HepG2 (cell line): ENCODE measurements around the gene CCDC142. TPM values are rescaled to one million over a fixed set of nuclear protein-coding genes. Genes with fewer than 3 reads are reported as not detected.

Experiments
- ATAD3A ChIP-seq: sonication (generic); formaldehyde crosslinking; IDR thresholded peaks from 2 replicates; pipeline ENCODE4 v1.4.0; 2020; ENCODE audit warnings: missing genetic modification reagents
- HNF4G ChIP-seq, 2 experiments: sonication (generic) in 1 of 2; formaldehyde crosslinking in 1 of 2; IDR thresholded peaks; 2 replicates each; pipeline versions ENCODE4 v1.4.0 to v1.6.1; 2011 to 2020; ENCODE audit warnings: borderline replicate concordance in 2 of 2, low read depth in 2 of 2, mild to moderate bottlenecking in 2 of 2, low read length in 1 of 2, missing genetic modification reagents in 1 of 2, moderate library complexity in 1 of 2
- HNRNPUL1 ChIP-seq: fragments of 200-400 bp; formaldehyde crosslinking; IDR thresholded peaks from 2 replicates; pipeline ENCODE4 v1.6.1; 2017; ENCODE audit warnings: low read depth, mild to moderate bottlenecking, low read length, moderate library complexity
- ISL2 ChIP-seq: sonication (generic); formaldehyde crosslinking; IDR thresholded peaks from 2 replicates; pipeline ENCODE4 v1.5.0; 2020; ENCODE audit warnings: missing genetic modification reagents
- KDM2A ChIP-seq: sonication (generic); formaldehyde crosslinking; IDR thresholded peaks from 2 replicates; pipeline ENCODE4 v1.4.0; 2020; ENCODE audit warnings: low read depth, missing genetic modification reagents, borderline replicate concordance
- NFIB ChIP-seq: sonication (generic); formaldehyde crosslinking; IDR thresholded peaks from 2 replicates; pipeline ENCODE4 v1.9.0; 2021; ENCODE audit warnings: missing genetic modification reagents, mild to moderate bottlenecking, borderline replicate concordance
- RFX5 ChIP-seq: IDR thresholded peaks from 2 replicates; pipeline ENCODE4 v1.6.1; 2011; ENCODE audit warnings: low read depth, low read length, improper control_type of control experiment
- SMAD9 ChIP-seq: sonication (generic); formaldehyde crosslinking; IDR thresholded peaks from 2 replicates; pipeline ENCODE4 v1.5.1; 2020; ENCODE audit warnings: mild to moderate bottlenecking, missing genetic modification reagents
- SMYD3 ChIP-seq: sonication (generic); formaldehyde crosslinking; IDR thresholded peaks from 2 replicates; pipeline ENCODE4 v1.8.1; 2023; ENCODE audit warnings: mild to moderate bottlenecking, missing genetic modification reagents
- TFDP1 ChIP-seq: IDR thresholded peaks from 2 replicates; pipeline ENCODE4 v1.6.1; 2016; ENCODE audit warnings: missing compliant biosample characterization, missing genetic modification reagents, borderline replicate concordance
- ZFP41 ChIP-seq: sonication (generic); formaldehyde crosslinking; IDR thresholded peaks from 2 replicates; pipeline ENCODE4 v1.4.0; 2020; ENCODE audit warnings: mild to moderate bottlenecking, missing genetic modification reagents, borderline replicate concordance
- ZNF20 ChIP-seq: sonication (generic); formaldehyde crosslinking; IDR thresholded peaks from 2 replicates; pipeline ENCODE4 v1.4.0; 2020; ENCODE audit warnings: mild to moderate bottlenecking, moderate library complexity, missing genetic modification reagents
- ZNF33A ChIP-seq: sonication (generic); formaldehyde crosslinking; IDR thresholded peaks from 2 replicates; pipeline ENCODE4 v1.5.1; 2020; ENCODE audit warnings: missing genetic modification reagents, mild to moderate bottlenecking, moderate library complexity, borderline replicate concordance
- ZNF501 ChIP-seq: sonication (generic); formaldehyde crosslinking; IDR thresholded peaks from 2 replicates; pipeline ENCODE4 v1.5.1; 2020; ENCODE audit warnings: mild to moderate bottlenecking, moderate library complexity, missing genetic modification reagents
- ZNF557 ChIP-seq: sonication (generic); formaldehyde crosslinking; IDR thresholded peaks from 2 replicates; pipeline ENCODE4 v1.4.0; 2020; ENCODE audit warnings: missing genetic modification reagents
- ZNF746 ChIP-seq: sonication (generic); formaldehyde crosslinking; IDR thresholded peaks from 2 replicates; pipeline ENCODE4 v1.8.0; 2022; ENCODE audit warnings: mild to moderate bottlenecking, missing genetic modification reagents
- ZSCAN25 ChIP-seq: sonication (generic); formaldehyde crosslinking; IDR thresholded peaks from 2 replicates; pipeline ENCODE4 v1.8.0; 2022; ENCODE audit warnings: mild to moderate bottlenecking, missing genetic modification reagents
- polyA plus RNA-seq, 8 experiments: library from polyadenylated mRNA; depleted of rRNA in 3 of 8; stranded (reverse) in 7 of 8; unstranded in 1 of 8; fragments of >200 nt; fragmentation: Illumina TruSeq in 4 of 8; extraction: Trizol in 4 of 8; gene quantifications; 2 replicates each; pipeline versions ENCODE4 v1.2.1 to v1.2.3, GENCODE V29; 2011 to 2016; ENCODE audit warnings: low read depth in 4 of 8, missing spikeins in 1 of 8, mixed read lengths in 1 of 8; ENCODE audit not compliant: insufficient read depth in 1 of 8
- total RNA-seq, 5 experiments: library from RNA; depleted of rRNA; stranded (reverse); fragments of >200 nt; fragmentation: Illumina TruSeq; extraction: Trizol; gene quantifications; 2 replicates each; pipeline ENCODE4 v1.2.3, GENCODE V29; 2016; ENCODE audit warnings: low read depth in 1 of 5
- TF ChIP-seq, protein P1 (sequence below): fragments of 450-650 bp; IDR thresholded peaks from 2 replicates; pipeline ENCODE4 v1.6.1; 2017; ENCODE audit warnings: mild to moderate bottlenecking
- TF ChIP-seq, protein P2 (sequence below): sonication (generic); formaldehyde crosslinking; IDR thresholded peaks from 2 replicates; pipeline ENCODE4 v1.5.1; 2020; ENCODE audit warnings: missing genetic modification reagents, mild to moderate bottlenecking, borderline replicate concordance
- TF ChIP-seq, protein P3 (sequence below): IDR thresholded peaks from 2 replicates; pipeline ENCODE4 v1.6.1; 2016; ENCODE audit warnings: low read depth, control low read depth

The CCDC142 gene
- total and polyA plus RNA-seq, 2 of the 13 experiments (the other 11 are each of a cell fraction or from before 2014, with no cell fraction given), result 14.7 to 30.4 TPM

GRCh38 chr2:74512744-74513604, 30.2 kb upstream of the CCDC142 start (continued):
- TF ChIP-seq TFDP1 (CRISPR knock-in tag), result peak; percentile 19; the same call in 1 of the 2 replicates
- TF ChIP-seq KDM2A (CRISPR knock-in tag), result peak; percentile 75; the same call in 1 of the 2 replicates
- no peak for TF ChIP-seq ZNF557 (CRISPR knock-in tag)
- TF ChIP-seq, protein P1, sequence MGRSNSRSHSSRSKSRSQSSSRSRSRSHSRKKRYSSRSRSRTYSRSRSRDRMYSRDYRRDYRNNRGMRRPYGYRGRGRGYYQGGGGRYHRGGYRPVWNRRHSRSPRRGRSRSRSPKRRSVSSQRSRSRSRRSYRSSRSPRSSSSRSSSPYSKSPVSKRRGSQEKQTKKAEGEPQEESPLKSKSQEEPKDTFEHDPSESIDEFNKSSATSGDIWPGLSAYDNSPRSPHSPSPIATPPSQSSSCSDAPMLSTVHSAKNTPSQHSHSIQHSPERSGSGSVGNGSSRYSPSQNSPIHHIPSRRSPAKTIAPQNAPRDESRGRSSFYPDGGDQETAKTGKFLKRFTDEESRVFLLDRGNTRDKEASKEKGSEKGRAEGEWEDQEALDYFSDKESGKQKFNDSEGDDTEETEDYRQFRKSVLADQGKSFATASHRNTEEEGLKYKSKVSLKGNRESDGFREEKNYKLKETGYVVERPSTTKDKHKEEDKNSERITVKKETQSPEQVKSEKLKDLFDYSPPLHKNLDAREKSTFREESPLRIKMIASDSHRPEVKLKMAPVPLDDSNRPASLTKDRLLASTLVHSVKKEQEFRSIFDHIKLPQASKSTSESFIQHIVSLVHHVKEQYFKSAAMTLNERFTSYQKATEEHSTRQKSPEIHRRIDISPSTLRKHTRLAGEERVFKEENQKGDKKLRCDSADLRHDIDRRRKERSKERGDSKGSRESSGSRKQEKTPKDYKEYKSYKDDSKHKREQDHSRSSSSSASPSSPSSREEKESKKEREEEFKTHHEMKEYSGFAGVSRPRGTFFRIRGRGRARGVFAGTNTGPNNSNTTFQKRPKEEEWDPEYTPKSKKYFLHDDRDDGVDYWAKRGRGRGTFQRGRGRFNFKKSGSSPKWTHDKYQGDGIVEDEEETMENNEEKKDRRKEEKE, result no peak
- TF ChIP-seq, protein P2, sequence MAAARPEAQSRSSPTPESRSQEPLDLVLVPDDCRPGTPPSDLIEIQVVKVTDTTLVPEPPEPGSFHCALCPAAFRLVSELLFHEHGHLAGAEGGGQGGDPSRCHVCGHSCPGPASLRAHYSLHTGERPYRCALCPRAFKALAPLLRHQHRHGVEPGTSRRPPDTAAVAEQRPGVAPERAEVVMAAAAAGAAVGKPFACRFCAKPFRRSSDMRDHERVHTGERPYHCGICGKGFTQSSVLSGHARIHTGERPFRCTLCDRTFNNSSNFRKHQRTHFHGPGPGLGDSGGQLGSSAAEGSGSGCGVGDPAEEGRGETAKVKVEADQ (CRISPR knock-in tag), result no peak
- TF ChIP-seq, protein P3, sequence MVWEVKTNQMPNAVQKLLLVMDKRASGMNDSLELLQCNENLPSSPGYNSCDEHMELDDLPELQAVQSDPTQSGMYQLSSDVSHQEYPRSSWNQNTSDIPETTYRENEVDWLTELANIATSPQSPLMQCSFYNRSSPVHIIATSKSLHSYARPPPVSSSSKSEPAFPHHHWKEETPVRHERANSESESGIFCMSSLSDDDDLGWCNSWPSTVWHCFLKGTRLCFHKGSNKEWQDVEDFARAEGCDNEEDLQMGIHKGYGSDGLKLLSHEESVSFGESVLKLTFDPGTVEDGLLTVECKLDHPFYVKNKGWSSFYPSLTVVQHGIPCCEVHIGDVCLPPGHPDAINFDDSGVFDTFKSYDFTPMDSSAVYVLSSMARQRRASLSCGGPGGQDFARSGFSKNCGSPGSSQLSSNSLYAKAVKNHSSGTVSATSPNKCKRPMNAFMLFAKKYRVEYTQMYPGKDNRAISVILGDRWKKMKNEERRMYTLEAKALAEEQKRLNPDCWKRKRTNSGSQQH (CRISPR knock-in tag), result no peak
- TF ChIP-seq ZFP41, result no peak
- TF ChIP-seq NFIB (CRISPR knock-in tag), result no peak
- TF ChIP-seq ZNF501, result peak; percentile 29; the same call in 1 of the 2 replicates
- no peak for TF ChIP-seq ZSCAN25 (CRISPR knock-in tag)
- no peak for TF ChIP-seq HNRNPUL1
- no peak for TF ChIP-seq ZNF746 (CRISPR knock-in tag)
- TF ChIP-seq SMAD9, result no peak
- no peak for TF ChIP-seq RFX5
- TF ChIP-seq HNF4G (IDR thresholded peaks at IDR 0.05; ENCODE audit: borderline replicate concordance, low read depth, low read length), result peak; percentile 44; the same call in 1 of the 2 replicates
- no peak for TF ChIP-seq HNF4G (CRISPR knock-in tag; IDR thresholded peaks at IDR 0.05; ENCODE audit: borderline replicate concordance, low read depth)
- TF ChIP-seq ISL2 (CRISPR knock-in tag), result 0 out of 2 replicates have a peak, but pooled peaks have one; percentile 12
- TF ChIP-seq SMYD3 (CRISPR knock-in tag), result no peak
- TF ChIP-seq ZNF20 (CRISPR knock-in tag), result no peak
- TF ChIP-seq ZNF33A (CRISPR knock-in tag), result no peak
- no peak for TF ChIP-seq ATAD3A (CRISPR knock-in tag)
